Trophoblast cell (in vitro differentiated cells and primary cell): ENCODE results near the gene HOMEZ.
"Not testable (repeated sequence)": the region's sequence is repeated elsewhere in the genome, so short reads cannot be mapped to it uniquely, and the experiment has no call there.

Source experiments
- DNase-seq, 2 donors: peaks; one replicate each; pipeline ENCODE4 v3.0.0-alpha.2; 2016
- H2AFZ ChIP-seq: 2 replicates; pipeline ENCODE4 v1.6.1; 2013; ENCODE audit warnings: low read length, moderate library complexity, mild to moderate bottlenecking; ENCODE audit not compliant: insufficient read depth, poor library complexity
- H2AK5ac ChIP-seq: 2 replicates; pipeline ENCODE4 v1.6.1; 2013; ENCODE audit warnings: mild to moderate bottlenecking, low read length
- H2BK120ac ChIP-seq: 2 replicates; pipeline ENCODE4 v1.6.1; 2013; ENCODE audit warnings: low read length, mild to moderate bottlenecking, moderate library complexity; ENCODE audit not compliant: insufficient read depth, poor library complexity
- H2BK12ac ChIP-seq: 2 replicates; pipeline ENCODE4 v1.6.1; 2013; ENCODE audit warnings: mild to moderate bottlenecking, low read length, moderate library complexity
- H2BK5ac ChIP-seq: 2 replicates; pipeline ENCODE4 v1.6.1; 2013; ENCODE audit warnings: low read length, low read depth, moderate library complexity, mild to moderate bottlenecking; ENCODE audit not compliant: poor library complexity
- H3K14ac ChIP-seq: 2 replicates; pipeline ENCODE4 v1.6.1; 2013; ENCODE audit warnings: mild to moderate bottlenecking, low read length
- H3K18ac ChIP-seq: 2 replicates; pipeline ENCODE4 v1.6.1; 2013; ENCODE audit warnings: mild to moderate bottlenecking, low read length
- H3K23ac ChIP-seq: 2 replicates; pipeline ENCODE4 v1.6.1; 2013; ENCODE audit warnings: low read length
- H3K27ac ChIP-seq: 2 replicates; pipeline ENCODE4 v1.5.1; 2013; ENCODE audit warnings: low read depth, mild to moderate bottlenecking, inconsistent platforms, low read length, moderate library complexity
- H3K27me3 ChIP-seq: 2 replicates; pipeline ENCODE4 v1.6.1; 2013; ENCODE audit warnings: inconsistent platforms, mild to moderate bottlenecking, low read length, moderate library complexity; ENCODE audit not compliant: insufficient read depth
- H3K36me3 ChIP-seq, 2 experiments: 1 replicate in 1 of 2; 2 replicates in 1 of 2; pipeline ENCODE4 v1.6.1; 2013; ENCODE audit warnings: low read length in 2 of 2, mild to moderate bottlenecking in 2 of 2, moderate library complexity in 1 of 2; ENCODE audit not compliant: insufficient read depth in 2 of 2, control insufficient read depth in 1 of 2
- H3K4ac ChIP-seq: 2 replicates; pipeline ENCODE4 v1.6.1; 2013; ENCODE audit warnings: low read depth, mild to moderate bottlenecking, low read length, moderate library complexity
- H3K4me1 ChIP-seq, 2 experiments: 1 replicate in 1 of 2; 2 replicates in 1 of 2; pipeline ENCODE4 v1.6.1; 2013; ENCODE audit warnings: low read length in 2 of 2, mild to moderate bottlenecking in 2 of 2, moderate library complexity in 1 of 2; ENCODE audit not compliant: insufficient read depth in 2 of 2, control insufficient read depth in 1 of 2
- H3K4me2 ChIP-seq: 2 replicates; pipeline ENCODE4 v1.6.1; 2013; ENCODE audit warnings: inconsistent platforms, mild to moderate bottlenecking, low read length, moderate library complexity
- H3K4me3 ChIP-seq: 2 replicates; pipeline ENCODE4 v1.5.1; 2013; ENCODE audit warnings: mild to moderate bottlenecking, low read depth, low read length, inconsistent platforms
- H3K79me1 ChIP-seq: one replicate; pipeline ENCODE4 v1.6.1; 2013; ENCODE audit warnings: low read length
- H3K79me2 ChIP-seq: 2 replicates; pipeline ENCODE4 v1.6.1; 2013; ENCODE audit warnings: low read length, mild to moderate bottlenecking; ENCODE audit not compliant: control insufficient read depth, insufficient read depth, poor library complexity
- H3K9ac ChIP-seq: 2 replicates; pipeline ENCODE4 v1.6.1; 2013; ENCODE audit warnings: mild to moderate bottlenecking, low read length
- H3K9me3 ChIP-seq: 2 replicates; pipeline ENCODE4 v1.6.1; 2013; ENCODE audit warnings: low read depth, mild to moderate bottlenecking, control low read depth, inconsistent platforms, low read length; ENCODE audit not compliant: insufficient read depth
- H4K12ac ChIP-seq: 2 replicates; pipeline ENCODE4 v1.6.1; 2013; ENCODE audit warnings: low read depth, mild to moderate bottlenecking, low read length, moderate library complexity
- H4K8ac ChIP-seq: 2 replicates; pipeline ENCODE4 v1.6.1; 2013; ENCODE audit warnings: low read depth, mild to moderate bottlenecking, low read length, moderate library complexity
- H4K91ac ChIP-seq: one replicate; pipeline ENCODE4 v1.6.1; 2013; ENCODE audit warnings: low read depth, mild to moderate bottlenecking, low read length, moderate library complexity
- WGBS: extraction: QIAGEN DNeasy Blood & Tissue Kit; methylation state at CpG from one replicate; pipeline ENCODE4 v1.1.7; 2013; ENCODE audit warnings: missing lambda C conversion rate; ENCODE audit not compliant: insufficient read length, insufficient coverage; ENCODE audit errors: extremely low coverage; 5-methylcytosine and 5-hydroxymethylcytosine counted together

HOMEZ gene

GRCh38 chr14:23275412-23275811 lies 10.5 kb downstream of the HOMEZ start:
- H3K79me2 ChIP-seq: no peaks in the 10 kb centered on the region
- WGBS: no CpG with 5 or more reads among the region's 2 CpGs
- H3K27me3 ChIP-seq: no peaks in the 10 kb centered on the region
- no peak overlapping the region for H2BK5ac ChIP-seq
- no peak overlapping the region for H3K27ac ChIP-seq
- no peak overlapping the region for H4K12ac ChIP-seq
- no peaks in the 10 kb centered on the region for H3K4me1 ChIP-seq
- H3K23ac ChIP-seq: no peak overlapping the region
- H4K8ac ChIP-seq: no peak overlapping the region
- H3K18ac ChIP-seq: no peak overlapping the region
- H3K9me3 ChIP-seq: no peaks in the 10 kb centered on the region
- H3K14ac ChIP-seq: no peak overlapping the region
- H3K4ac ChIP-seq: no peak overlapping the region
- H2BK12ac ChIP-seq: no peak overlapping the region
- no peak overlapping the region for H3K9ac ChIP-seq
- no peak overlapping the region for H3K4me3 ChIP-seq
- no peak overlapping the region for H2AK5ac ChIP-seq
- H2AFZ ChIP-seq: no peak overlapping the region
- no peak for DNase-seq
- H4K91ac ChIP-seq: no peak overlapping the region
- no peak overlapping the region for H3K4me2 ChIP-seq
- no peak overlapping the region for H2BK120ac ChIP-seq
- H3K36me3 ChIP-seq: peaks cover 13 to 15% of the 10 kb centered on the region in 2 experiments
- no peaks in the 10 kb centered on the region for H3K79me1 ChIP-seq

GRCh38 chr14:23269193-23269592 lies 16.7 kb downstream of the HOMEZ start:
- Histone ChIP-seq H3K79me2 (no peaks in the 10 kb centered on the region), H3K27me3 (no peaks in the 10 kb centered on the region), H2AFZ (no peak overlapping the region), H3K4me3 (no peak overlapping the region), H2BK12ac (no peak overlapping the region), H4K91ac (no peak overlapping the region), H3K9me3 (no peaks in the 10 kb centered on the region), H3K23ac (no peak overlapping the region), H3K4me1 (no peaks in the 10 kb centered on the region), H2BK5ac (no peak overlapping the region), H3K14ac (no peak overlapping the region), H2AK5ac (no peak overlapping the region), H3K9ac (no peak overlapping the region), H3K18ac (no peak overlapping the region), H3K4ac (no peak overlapping the region), H3K27ac (no peak overlapping the region), H3K36me3 (no peaks in the 10 kb centered on the region), H3K4me2 (no peak overlapping the region), H3K79me1 (no peaks in the 10 kb centered on the region), H4K8ac (no peak overlapping the region), H4K12ac (no peak overlapping the region), H2BK120ac (no peak overlapping the region)
- no peak for DNase-seq
- no CpG with 5 or more reads among the region's 7 CpGs for WGBS

- not testable (repeated sequence) for H3K27ac ChIP-seq, H2BK12ac ChIP-seq, H3K14ac ChIP-seq, H3K4me3 ChIP-seq, H2BK5ac ChIP-seq, H2BK120ac ChIP-seq, H3K23ac ChIP-seq, H3K4me2 ChIP-seq, H3K18ac ChIP-seq, H4K12ac ChIP-seq, H3K79me1 ChIP-seq, H3K9me3 ChIP-seq, H3K4ac ChIP-seq, H3K4me1 ChIP-seq, H3K9ac ChIP-seq, H3K79me2 ChIP-seq, H2AFZ ChIP-seq, H4K8ac ChIP-seq, H4K91ac ChIP-seq, H3K27me3 ChIP-seq, H2AK5ac ChIP-seq, H3K36me3 ChIP-seq
- no CpG with 5 or more reads among the region's 8 CpGs for WGBS
- peak in 1 of 2 donors; percentile 23 for DNase-seq
Measured at GRCh38 chr14:23260849-23261248, 25.1 kb downstream of the HOMEZ start.

GRCh38 chr14:23259426-23259825 lies 26.5 kb downstream of the HOMEZ start:
- Histone ChIP-seq H3K36me3 (no peaks in the 10 kb centered on the region), H3K9ac (no peak overlapping the region), H4K91ac (no peak overlapping the region)

More at GRCh38 chr14:23259426-23259825, 26.5 kb downstream of the HOMEZ start:
- Histone ChIP-seq H3K27ac (no peak overlapping the region), H2BK5ac (no peak overlapping the region), H4K12ac (no peak overlapping the region), H3K79me2 (no peaks in the 10 kb centered on the region), H3K14ac (no peak overlapping the region), H3K4ac (no peak overlapping the region), H2BK12ac (no peak overlapping the region), H2AFZ (no peak overlapping the region), H2AK5ac (no peak overlapping the region), H3K23ac (no peak overlapping the region), H2BK120ac (no peak overlapping the region), H3K4me3 (no peak overlapping the region), H3K27me3 (no peaks in the 10 kb centered on the region), H3K9me3 (no peaks in the 10 kb centered on the region), H3K4me2 (no peak overlapping the region), H3K79me1 (no peaks in the 10 kb centered on the region), H3K18ac (no peak overlapping the region), H3K4me1 (no peaks in the 10 kb centered on the region), H4K8ac (no peak overlapping the region)
- no peak for DNase-seq
